ENCODE measurements around the gene MCCC1. TPM values are rescaled to one million over a fixed set of nuclear protein-coding genes. Genes with fewer than 3 reads are reported as not detected.
"Not testable (repeated sequence)": the region's sequence is repeated elsewhere in the genome, so short reads cannot be mapped to it uniquely, and the experiment has no call there.

MCCC1 gene
- polyA plus RNA-seq, 5 donors, result 36.7 to 56.7 (median 48.4) TPM

DNA sequence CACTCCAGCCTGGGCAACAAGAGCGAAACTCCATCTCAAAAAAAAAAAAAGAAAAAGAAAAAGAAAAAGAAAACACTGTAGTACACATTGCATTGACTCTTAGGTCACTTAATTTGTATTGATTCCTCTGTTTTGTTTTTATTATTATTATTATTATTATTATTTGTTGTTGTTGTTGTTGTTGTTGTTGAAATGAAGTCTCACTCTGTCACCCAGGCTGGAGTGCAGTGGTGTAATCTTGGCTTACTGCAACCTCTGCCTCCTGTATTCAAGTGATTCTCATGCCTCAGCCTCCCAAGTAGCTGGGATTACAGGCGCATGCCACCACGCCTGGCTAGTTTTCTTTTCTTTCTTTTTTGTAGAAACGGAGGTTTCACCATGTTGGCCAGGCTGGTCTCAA, 8.1 kb upstream of the MCCC1 start:
- DNase-seq, result not testable (repeated sequence)

DNA sequence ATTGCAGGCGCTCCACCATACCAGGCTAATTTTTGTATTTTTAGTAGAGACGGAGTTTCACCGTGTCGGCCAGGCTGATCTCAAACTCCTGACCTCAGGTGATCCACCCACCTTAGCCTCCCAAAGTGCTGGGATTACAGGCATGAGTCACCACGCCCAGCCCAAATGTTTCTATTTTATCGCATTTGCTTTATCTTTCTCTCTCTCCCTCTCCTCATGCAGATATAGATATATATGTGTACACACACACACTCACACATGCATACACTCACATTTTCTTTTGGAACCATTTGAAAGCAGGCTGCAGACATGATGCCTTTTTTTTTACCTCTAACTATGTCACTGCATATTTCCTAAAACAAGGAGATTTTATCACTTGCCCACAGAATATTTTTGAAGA, 7.3 kb upstream of the MCCC1 start:
- DNase-seq, result no peak

DNA sequence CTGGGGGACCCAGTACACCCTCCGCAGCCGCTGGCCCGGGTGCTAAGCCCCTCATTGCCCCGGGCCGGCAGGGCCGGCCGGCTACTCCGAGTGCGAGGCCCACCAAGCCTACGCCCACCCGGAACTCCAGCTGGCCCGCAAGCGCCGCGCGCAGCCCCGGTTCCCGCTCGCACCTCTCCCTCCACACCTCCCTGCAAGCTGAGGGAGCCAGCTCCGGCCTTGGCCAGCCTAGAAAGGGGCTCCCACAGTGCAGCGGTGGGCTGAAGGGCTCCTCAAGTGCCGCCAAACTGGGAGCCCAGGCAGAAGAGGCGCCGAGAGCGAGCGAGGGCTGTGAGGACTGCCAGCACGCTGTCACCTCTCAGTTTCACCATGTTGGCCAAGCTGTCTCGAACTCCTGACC, 4.7 kb upstream of the MCCC1 start:
- not testable (repeated sequence) for DNase-seq

DNA sequence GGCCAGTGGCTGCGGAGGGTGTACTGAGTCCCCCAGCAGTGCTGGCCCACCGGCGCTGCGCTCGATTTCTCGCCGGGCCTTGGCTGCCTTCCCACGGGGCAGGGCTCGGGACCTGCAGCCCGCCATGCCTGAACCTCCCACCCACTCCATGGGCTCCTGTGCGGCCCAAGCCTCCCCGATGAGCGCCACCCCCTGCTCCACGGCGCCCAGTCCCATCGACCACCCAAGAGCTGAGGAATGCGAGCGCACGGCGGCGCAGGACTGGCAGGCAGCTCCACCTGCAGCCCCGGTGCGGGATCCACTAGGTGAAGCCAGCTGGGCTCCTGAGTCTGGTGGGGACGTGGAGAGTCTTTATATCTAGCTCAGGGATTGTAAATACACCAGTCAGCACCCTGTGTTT, 1.7 kb upstream of the MCCC1 start:
- not testable (repeated sequence) for DNase-seq

DNA sequence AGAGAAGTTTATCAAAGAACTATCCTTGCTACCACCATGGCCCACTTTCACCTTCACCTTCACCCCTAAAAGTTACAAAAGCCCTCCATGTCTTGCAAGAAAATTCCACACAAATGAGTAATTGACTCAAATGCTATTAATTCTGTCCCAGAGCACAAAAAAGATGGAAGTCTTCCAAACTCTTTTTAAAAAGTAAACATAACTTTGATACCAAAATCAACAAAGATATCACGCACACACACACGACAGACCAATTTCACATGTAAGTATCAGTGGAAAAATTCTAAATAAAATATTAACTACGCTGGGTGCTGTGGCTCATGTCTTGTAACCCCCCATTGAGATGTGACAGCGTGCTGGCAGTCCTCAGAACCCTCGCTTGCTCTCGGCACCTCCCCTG, 1.1 kb upstream of the MCCC1 start:
- DNase-seq, result no peak

DNA sequence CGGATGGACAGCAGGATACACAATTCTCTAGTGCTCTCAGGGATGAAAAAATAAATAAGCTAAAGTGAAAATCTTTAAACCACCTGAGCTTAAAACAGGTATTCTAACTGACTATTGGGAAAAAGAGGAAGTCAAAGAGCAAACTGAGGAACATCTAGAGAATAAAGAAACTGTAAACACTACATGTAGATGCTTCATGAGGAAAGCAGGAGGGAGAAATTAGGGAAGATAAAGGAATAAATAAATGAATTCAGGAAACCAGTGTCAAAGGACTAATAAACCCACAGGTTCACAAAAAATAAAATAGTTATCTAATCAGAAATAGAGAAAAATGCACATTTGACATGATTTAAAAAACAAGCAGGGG, 525 bp upstream of the MCCC1 start:
- no peak for DNase-seq

DNA sequence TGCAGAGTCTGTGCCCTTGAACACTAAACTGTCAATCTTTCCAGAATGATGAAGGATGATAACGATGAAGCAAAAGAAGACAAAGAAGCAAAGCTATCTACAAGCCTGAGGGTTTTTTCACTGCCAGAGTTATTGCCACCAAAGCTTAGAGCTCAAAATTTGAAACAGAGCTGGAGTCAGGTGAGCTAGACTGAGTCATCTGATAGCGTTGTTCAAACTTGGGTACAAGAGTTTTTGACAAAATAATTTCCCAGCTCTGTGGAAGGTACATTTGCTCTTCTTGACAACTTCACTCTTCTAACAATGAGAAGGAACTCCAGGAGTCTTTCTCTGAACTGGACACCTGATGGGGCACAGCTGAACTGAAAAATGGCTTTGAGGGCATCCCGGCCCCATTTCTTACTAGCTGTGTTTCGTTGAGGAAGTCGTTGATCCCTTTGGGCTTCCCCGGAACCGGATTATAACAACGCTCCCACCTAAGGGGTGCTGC, 715 bp downstream of the MCCC1 start:
- no peak for DNase-seq

DNA sequence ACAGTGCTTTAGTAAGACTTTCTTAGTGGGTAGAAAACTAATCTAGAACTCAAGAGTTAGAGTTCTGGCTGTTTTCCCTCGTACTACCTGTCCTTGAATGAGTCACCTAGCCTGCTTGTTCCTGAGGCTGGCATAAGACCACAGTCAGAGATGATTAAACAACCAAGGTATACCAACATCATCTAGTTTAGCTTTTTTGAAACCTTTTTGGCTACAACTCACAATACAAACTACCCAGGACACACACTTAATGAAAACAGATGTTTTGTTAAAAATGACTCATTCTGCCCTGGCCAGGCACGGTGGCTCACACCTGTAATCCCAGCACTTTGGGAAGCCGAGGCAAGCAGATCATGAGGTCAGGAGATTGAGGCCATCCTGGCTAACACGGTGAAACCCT, 4.6 kb downstream of the MCCC1 start:
- DNase-seq, result no peak

DNA sequence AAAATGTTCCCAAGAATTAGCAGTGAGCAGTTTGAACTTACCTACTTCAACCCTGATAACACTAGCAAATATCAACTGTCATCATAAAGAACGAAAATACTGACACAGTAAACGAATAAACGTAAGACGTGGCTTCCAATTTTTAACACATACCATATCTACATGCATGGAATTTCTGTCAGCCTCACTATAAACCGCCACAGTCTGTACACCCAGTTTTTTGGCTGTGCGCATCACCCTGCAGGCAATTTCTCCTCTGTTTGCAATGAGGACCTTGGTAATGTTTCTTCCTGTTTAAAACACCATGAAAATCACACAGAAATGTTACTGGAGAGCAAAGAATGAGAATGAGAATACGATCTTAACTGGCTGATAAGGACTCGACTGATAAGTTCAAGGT, 7.0 kb downstream of the MCCC1 start:
- DNase-seq, result no peak

DNA sequence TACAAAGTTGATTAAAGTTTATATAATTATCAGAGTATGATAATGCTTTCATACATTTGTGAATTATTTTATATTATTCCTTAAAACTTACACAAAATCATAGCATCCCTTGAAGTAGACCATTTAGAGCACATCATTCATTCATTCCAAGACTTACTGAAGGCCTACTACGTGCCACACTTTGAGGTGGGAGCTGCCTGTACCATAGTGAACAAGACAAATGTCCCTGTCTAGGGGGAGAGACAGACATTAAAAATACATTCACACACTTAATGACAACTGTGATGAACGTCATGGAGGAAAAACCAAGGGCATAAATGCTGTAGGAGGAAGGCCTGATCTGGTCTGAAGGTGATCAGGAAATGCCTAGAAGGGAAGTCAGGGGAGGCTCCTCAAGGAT, 12.1 kb downstream of the MCCC1 start:
- DNase-seq, result no peak

DNA sequence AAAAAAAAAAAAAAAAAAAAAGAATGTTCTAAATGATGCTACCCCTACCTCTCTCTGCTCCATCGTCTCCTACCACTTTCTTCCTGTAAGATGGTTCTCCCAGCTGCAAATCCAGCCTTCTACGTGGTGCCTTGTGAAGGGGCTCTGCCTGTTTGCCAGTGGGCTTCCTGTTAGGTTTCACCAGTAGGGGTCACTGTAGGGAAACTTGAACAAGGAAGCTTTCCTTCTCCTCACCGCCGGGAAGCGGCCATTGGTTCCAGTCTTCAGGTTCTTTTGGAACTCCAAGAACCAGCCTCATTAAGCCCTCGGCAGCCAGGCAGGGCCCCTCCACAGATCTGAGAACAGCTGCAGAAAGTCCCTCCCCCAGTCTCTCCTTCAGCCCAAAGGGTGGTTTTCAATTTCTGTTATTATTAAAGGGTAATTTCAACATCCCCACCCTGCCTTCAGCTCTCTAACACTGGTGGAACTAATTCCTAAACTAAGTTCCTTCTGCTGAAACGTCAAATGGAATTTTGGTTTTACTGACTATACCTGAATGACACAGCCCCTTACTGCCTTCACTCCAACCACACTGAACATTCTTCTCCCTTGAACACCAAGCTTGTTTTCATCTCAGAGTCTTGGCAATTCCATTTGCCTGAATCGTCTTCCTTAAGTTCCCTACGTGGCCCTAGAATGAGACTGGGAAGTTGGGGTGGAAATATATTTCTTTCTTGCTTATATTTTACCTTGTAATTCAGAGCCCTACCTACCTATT, 13.5 kb downstream of the MCCC1 start:
- no peak for DNase-seq

DNA sequence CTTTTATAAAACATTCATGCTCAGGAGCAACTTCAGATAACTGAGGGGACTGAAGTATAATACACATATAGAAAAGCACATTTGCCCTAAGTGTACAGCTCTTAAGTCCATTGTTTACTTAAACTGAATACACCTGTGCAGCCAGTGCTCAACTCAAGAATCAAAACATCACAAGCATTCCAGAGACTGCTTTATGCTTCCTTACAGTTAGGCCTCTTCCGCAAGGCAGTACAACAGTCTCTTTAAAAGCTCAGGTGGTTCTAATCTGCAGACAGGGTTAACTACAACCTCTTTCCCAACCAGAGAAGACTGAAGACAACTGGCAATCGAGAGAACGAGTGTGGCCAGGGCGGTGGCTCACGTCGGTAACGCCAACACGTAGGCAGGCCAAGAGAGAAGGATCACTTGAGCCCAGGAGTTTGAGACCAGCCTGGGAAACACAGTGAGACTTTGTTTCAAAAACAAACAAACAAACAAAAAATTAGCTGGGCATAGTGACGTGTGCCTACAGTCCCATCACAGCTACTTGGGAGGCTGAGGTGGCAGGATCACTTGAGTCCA, 16.9 kb downstream of the MCCC1 start:
- peak; percentile 26 to 33 for DNase-seq

DNA sequence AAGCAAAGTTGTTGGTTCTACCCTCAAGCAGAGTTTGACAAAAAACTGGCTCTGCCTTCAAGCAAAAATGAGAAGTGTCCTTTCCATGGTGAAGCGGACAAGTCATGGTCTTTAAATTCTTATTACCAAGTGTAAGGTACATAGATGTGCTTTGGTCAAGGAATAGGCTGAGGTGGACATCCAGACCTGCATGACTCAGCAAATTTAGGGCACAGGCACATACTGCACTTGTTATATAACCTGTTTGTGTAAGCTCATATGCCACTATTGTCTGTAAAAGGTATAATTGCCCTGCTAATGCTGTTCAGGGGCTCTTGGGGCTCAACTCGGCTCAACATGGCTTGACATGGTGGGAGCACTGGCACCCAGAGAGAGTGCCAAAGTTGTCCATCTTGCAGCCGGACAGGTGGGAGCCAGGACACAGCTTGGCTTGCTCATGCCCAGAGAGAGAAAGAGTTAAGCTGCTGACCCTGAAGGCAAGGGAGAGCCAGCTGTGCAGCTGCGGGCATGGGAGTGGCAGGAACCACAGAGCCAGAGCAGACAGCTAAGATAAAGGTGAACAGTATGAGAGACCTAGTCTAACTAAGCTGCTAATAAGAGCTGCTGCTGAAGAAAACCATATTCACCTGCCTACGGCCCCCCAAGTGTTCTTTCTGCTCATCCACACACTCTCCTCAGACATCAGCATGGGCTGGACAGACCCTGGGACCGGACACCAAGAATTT, 17.7 kb downstream of the MCCC1 start:
- no peak for DNase-seq

DNA sequence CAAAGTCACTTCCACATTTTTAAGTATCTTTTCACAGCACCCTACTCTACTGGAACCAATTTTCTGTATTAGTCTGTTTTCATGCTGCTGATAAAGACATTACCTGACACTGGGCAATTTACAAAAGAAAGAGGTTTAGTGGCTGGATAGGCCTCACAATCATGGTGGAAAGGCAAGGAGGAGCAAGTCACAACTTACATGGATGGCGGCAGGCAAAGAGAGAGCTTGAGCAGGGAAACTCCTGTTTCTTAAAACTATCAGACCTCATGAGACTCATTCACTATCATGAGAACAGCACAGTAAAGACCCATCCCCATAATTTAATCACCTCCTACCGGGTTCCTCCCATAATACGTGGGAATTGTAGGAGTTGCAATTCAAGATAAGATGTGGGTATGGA, 18.7 kb downstream of the MCCC1 start:
- no peak for DNase-seq

DNA sequence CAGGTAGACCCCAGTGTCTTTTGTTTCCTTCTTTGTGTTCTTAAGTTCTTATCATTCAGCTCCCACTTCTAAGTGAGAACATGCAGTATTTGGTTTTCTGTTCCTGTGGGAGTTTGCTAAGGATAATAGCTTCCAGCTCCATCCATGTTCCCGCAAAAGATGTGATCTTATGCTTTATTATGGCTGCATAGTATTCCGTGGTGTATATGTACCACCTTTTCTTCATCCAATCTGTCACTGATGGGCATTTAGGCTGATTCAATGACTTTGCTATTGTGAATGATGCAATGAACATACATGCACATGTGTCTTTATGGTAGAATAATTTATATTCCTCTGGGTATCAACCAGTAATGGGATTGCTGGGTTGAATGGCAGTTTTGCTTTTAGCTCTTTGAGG, 24.4 kb downstream of the MCCC1 start:
- no peak for DNase-seq

DNA sequence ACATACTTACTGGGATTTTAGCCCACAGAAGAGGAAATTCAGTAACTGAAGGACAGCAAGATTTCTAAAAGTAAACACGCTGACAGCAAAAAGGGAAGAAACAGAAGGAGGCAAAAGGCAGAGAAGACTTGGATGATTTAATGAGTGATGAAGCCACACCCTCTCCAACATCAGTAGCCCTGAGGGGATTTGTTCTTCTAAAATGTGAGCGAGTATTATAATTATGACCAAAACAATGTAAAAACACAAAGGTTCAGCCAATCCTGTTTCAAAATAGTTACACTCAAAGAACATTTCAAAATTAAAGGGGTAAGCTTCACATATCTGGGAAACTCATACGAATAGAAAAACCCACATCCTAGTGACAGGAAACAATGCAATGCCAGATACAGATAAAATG, 25.0 kb downstream of the MCCC1 start:
- DNase-seq, result no peak

DNA sequence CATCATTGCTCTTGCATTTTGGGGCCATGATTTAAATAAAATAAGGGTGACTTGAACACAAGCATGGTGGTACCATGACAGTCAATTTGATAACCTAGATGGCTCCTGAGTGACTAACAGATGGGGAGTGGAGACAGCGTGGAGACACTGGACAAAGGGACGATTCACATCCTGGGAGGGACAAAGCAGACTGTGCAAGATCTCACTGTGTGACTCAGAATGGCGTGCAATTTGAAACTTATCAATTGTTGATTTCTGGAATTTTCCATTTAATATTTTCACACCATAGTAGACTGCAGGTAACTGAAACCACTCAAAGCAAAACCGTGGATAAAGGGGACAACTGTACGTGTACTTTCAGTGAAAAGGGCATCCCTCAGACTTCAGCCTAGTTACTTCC, 25.5 kb downstream of the MCCC1 start:
- DNase-seq, result no peak

DNA sequence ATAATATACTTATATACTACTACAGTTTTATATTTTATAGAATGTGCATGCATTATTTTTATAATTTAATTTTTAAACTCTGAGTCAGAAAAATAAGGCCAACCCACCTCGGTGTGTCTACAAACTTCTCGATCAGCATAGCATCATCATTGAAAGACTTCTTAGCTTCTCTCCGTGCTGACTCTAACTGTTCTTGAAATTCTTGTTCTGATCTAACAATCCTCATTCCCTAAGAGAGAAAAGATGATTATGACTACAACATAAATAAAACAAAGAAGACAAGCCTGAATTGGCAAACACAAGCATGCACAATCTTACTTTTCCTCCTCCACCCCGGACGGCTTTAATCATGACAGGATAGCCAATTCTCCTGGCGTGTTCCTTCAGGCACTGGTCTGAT, 28.4 kb downstream of the MCCC1 start:
- no peak for DNase-seq

DNA sequence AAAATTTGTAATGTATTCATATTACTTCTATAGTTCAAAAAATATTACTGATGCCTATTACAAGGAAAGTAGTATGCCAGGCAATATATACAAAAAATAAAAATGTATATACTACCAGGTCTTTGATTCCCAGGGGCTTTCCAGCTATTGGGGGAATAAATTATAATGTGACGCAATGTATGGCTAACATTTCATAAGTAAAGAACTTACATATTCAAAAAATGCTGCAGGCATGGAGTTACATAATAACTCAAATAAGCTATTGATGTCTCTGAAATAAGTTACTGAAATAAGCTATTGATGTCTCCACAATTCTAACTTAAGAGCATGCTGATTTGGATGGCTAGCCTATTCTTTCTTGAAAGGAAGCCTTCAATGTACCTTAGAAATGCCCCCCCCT, 30.2 kb downstream of the MCCC1 start:
- no peak for DNase-seq

DNA sequence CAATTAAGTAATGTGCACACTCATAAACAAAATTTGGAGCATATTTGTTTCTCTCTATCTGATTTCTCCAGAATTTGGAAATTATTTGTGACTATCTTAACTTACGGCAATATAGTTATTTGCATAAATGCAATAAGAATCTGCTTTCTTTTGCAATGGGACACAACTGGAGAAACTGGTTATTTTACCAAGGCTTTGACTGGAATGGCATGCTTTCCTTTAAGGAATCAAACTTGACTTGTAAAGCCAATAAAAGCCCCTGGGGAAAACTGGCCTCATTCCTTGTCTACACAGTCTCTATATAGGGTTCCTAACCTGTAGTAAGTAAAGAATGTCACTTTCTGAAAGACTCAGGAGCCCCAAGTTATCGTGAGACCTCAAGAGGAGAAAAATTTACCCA, 32.4 kb downstream of the MCCC1 start:
- not testable (repeated sequence) for DNase-seq

DNA sequence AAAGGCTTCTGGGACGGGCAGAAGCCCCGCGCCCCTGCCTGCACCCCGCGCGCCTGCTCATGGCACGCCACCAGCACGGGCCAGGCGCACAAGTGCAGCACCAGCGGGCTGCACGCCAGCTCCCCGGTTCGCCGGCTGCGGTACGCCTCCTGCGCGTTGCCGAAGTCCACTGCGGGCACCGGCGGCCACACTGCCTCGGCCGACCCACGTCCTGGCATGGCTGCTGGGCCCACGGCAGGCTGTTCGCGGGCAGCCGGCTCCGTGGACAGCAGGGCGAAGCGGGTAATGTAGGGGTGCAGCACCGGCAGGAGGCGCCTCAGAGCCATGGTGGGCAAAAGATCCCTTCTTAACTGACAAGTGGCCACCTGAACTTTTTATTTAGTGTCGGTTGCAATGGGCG, 34.8 kb downstream of the MCCC1 start:
- DNase-seq, result no peak

DNA sequence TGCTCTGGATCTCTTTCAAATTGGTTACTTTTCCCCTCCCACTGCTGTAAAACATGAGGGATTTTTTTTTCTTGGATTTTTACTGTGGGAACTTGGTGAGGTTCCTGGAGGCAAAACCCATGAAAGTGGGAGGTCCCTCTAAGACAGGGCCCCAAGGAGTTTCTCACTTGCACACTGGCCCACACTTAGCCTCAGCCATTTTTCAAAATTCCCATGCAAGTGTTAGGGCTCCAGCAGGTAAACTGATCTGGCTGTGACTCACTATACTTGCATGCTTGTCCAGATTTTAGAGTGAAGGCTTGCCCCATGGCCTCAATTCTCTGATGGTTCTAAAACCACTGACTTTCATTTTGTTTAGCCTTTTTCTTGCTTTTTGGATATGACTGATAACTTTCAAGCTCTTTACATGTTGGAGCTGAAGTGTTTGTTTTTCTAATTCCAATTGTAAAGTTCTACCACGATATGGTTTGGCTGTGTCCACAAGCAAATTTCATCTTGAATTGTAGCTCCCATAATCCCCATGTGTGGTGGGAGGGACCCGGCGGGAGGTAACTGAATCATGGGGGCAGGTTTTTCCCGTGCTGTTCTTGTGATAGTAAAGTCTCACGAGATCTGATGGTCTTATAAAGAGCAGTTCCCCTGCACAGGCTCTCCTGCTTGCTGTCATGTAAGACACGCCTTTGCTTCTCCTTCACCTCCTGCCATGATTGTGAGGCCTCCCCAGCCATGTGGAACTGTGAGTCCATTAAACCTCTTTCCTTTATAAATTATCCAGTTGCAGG, 37.7 kb downstream of the MCCC1 start:
- DNase-seq, result no peak
